ENCODE results near the gene UCN3.

UCN3 gene

GRCh38 chr10:5411941-5412276 is 47.1 kb downstream of the UCN3 start:
- no peak for DNase-seq (ENCODE audit: low read depth, low spot score)
- H3K4me3 ChIP-seq (ENCODE audit: low read depth, low read length): peak overlapping the region; percentile 61
- in situ Hi-C loops (cut with HindIII; ENCODE audit: low sequenced_read_pairs): no loop called here
- TF ChIP-seq CTCF (IDR thresholded peaks at IDR 0.05; ENCODE audit: low read depth, low read length): no peak

GRCh38 chr10:5412277-5412941 is 47.6 kb downstream of the UCN3 start, which contains the start of gene NET1:
TSS of gene NET1 (plus strand) at chr10:5412557. CDS start at chr10:5412693, 136 bp downstream.
- no peak for TF ChIP-seq CTCF (IDR thresholded peaks at IDR 0.05; ENCODE audit: low read depth, low read length)
- in situ Hi-C loops (cut with HindIII; ENCODE audit: low sequenced_read_pairs): no loop called here
- H3K4me3 ChIP-seq (ENCODE audit: low read depth, low read length): peak within 1 kb of the TSS; percentile 61
- DNase-seq (ENCODE audit: low read depth, low spot score): peak; percentile 88

GRCh38 chr10:5413012-5413938 is 48.5 kb downstream of the UCN3 start:
- in situ Hi-C loops (cut with HindIII; ENCODE audit: low sequenced_read_pairs): no loop called here
- peak overlapping the region; percentile 61 for H3K4me3 ChIP-seq (ENCODE audit: low read depth, low read length)
- peak; percentile 52 for DNase-seq (ENCODE audit: low read depth, low spot score)
- no peak for TF ChIP-seq CTCF (IDR thresholded peaks at IDR 0.05; ENCODE audit: low read depth, low read length)

DNA sequence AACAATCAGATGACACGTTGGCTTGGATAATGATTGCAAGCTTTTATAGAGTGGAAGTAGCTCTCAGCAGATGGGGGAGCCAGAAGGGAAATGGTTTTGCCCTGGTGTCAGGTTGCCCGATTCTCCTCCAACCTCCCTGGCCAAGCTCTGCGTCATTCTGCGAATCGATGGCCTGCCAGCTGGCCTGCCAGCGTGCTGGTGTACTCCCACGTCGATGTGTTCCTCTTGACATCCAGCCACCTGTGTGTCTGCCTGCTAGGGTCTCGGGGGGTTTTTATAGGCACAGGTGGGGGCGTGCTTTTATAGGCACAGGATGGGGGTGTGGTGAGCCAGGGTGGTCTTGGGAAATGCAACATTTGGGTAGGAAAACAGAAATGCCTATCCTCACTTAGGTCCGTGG is 52.2 kb downstream of the UCN3 start:
- no peak for TF ChIP-seq CTCF (IDR thresholded peaks at IDR 0.05; ENCODE audit: low read depth, low read length)
- DNase-seq (ENCODE audit: low read depth, low spot score): no peak
- in situ Hi-C loops (cut with HindIII; ENCODE audit: low sequenced_read_pairs): no loop called here
- H3K4me3 ChIP-seq (ENCODE audit: low read depth, low read length): no peak overlapping the region

DNA sequence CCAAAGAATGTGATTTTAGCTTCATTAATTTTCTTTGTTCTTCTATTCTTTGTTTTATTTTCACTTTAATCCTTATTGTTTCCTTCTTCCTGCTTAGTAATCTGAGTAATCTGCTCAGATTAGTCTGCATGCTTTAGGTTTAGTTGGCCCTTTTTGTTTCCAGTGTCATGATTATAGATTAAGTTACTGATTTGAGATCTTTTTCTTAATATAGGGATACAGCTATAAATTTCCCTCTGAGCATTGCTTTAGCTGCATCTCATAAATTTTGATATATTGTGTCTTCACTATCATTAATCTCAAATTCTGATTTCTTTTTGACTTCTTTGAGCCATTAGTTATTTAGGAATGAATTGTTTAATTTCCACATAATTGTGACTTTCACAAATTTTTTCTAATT is 53.8 kb downstream of the UCN3 start:
- TF ChIP-seq CTCF (IDR thresholded peaks at IDR 0.05; ENCODE audit: low read depth, low read length): no peak
- DNase-seq (ENCODE audit: low read depth, low spot score): no peak

DNA sequence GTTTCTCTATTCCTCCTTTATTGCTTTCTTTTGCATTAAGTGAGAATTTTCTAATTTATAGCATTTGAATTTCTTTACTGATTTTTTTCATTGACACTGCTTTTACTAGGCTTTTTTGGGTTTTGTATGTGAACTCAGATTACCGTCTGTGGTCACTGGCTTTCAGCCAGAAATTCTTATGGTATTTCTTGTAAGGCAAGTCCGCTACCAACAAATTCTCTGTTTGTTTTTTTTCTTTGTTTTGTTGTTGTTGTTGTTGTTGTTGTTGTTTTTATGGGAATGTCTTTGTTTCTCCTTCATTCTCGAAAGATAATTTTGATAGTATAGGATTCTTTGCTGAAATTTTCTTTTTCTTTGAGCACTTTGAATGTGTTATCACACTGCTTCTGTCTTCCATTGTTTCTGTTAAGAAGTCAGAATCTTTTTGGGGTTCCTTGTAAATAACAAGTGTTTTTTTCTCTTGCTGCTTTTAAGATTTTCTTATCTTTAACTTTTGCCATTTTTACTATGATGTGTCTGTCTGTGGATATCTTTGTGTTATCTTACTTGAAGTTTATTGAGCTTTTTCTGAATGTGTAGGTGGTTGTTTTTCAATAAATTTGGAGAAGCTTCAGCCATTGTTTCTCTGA is 54.8 kb downstream of the UCN3 start:
- no peak overlapping the region for H3K4me3 ChIP-seq (ENCODE audit: low read depth, low read length)
- DNase-seq (ENCODE audit: low read depth, low spot score): peak; percentile 33
- in situ Hi-C loops (cut with HindIII; ENCODE audit: low sequenced_read_pairs): no loop called here
- no peak for TF ChIP-seq CTCF (IDR thresholded peaks at IDR 0.05; ENCODE audit: low read depth, low read length)

More for the DNA sequence above, 53.8 kb downstream of the UCN3 start:
- H3K4me3 ChIP-seq (ENCODE audit: low read depth, low read length): no peak overlapping the region
- in situ Hi-C loops (cut with HindIII; ENCODE audit: low sequenced_read_pairs): no loop called here

Data from astrocyte of the spinal cord (primary cell).